HG03342 (cell line): ENCODE measurements around the gene FRRS1L.

Source experiments
- ATAC-seq: cut with Tn5 transposase; IDR thresholded peaks from one replicate; pipeline ENCODE4 v1.9.1; 2021; ENCODE audit warnings: mild to moderate bottlenecking, moderate library complexity; ENCODE audit not compliant: unreplicated experiment

The FRRS1L gene

DNA sequence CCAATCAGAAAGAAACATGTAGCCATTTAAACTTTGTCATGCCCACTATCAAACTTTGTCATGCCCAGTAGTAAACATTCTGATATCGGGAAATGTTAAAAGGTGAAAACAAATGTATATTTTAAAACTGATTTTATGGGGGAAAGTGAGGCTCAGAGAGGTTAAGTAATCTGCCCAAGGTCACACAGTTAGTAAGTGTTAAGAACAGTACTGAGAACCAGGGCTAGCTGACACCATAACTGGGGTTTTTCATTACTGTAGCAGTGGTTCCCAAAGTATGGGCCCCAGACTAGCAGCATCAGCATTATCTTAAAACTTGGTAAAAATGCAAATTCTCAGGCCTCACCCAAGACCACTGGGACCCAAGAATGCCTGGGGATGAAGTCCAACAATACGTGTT lies 9.9 kb upstream of the FRRS1L start:
- ATAC-seq, result no peak

DNA sequence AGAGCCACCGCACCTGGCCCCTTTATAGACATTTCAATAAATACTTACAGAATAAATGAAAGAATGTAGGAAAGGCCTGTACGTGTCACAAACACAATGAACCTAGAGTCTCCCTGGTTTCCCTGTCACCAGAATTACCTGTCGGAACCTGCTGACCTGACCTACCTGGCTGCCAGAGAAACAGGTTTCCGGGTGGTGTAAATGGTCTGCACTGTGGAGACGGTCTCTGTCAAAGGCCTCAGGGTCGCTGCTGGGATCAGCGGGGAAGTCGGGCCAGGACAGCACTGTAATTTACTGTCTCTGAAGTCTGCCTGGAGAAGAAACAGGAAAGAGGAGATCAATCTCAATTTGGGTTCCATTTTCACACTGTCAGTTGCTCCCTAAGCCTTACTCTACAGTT lies 9.3 kb upstream of the FRRS1L start:
- no peak for ATAC-seq

DNA sequence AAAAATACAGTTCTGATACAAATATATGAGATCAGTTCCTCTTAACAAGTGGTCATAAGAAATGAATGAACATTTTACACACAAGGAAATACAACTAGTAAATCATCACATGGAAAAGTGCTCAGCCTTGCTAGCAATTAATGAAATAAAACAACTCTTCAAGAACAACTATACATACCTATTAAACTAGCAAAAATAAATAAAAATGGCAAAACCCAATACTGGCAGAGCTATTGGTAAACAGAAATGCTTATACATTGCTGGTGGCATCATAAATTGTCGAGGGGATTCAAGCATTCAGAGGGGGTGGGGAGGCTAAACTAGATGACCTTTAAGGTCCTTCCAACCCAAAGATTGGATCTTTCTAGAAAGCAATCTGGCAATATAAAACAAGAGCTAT lies 5.9 kb upstream of the FRRS1L start:
- ATAC-seq, result no peak

DNA sequence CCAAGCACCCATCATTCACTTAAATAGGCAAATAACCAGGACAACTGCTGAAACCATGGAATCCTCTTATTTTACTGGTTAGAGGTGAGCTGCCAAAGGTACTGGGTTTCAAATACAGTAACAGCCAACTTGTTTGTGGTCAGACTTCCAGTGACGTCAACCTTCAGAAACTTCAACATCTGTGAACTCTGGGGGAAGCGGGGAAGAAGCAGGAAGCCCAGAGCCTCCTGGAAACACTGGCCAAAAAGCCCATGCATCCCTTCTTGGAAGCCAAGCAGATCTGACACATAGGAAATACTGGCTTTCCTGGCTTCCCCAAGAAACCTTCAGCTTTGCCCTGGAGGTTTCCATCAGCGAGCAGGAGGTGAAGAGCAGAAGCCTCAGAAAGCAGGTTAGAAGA lies 4.9 kb upstream of the FRRS1L start:
- no peak for ATAC-seq

DNA sequence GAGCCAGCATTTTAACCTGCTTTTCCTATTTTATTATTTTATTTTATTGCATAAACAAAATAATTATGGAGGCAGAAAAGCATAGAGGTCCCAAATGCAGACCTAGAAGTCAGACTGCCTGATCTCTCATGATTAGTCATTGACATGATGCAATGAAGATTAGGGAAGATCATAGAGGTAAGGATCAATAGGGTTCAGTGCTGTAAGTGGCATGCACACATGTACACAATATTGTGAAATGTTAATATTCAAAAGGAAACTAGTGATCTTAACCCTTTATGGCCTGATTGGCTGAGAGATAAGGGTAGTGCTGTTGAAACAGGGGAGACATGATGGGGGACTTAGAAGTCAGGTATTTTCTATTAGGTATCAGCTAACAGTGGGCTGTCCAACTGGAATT lies 1.1 kb upstream of the FRRS1L start:
- ATAC-seq, result no peak

DNA sequence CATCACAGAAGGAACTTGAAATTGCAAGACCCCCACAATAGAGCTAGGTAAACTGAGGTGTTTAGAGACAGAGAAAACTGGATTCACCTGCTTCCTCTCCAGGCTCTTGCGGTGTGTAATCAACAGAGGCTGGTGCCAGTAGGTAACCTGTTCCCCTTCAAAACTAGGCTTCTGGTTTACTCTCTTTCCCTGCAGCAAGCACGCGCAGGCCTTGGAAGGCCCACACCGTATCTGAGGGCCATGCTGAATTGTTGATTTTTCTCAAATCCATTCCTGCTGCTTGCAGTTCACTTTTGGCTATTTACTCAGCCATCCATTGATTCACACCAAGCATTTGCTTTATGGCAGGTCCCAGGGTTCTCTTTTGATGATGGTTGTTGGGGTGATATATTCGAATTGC lies 667 bp upstream of the FRRS1L start:
- ATAC-seq, result no peak

DNA sequence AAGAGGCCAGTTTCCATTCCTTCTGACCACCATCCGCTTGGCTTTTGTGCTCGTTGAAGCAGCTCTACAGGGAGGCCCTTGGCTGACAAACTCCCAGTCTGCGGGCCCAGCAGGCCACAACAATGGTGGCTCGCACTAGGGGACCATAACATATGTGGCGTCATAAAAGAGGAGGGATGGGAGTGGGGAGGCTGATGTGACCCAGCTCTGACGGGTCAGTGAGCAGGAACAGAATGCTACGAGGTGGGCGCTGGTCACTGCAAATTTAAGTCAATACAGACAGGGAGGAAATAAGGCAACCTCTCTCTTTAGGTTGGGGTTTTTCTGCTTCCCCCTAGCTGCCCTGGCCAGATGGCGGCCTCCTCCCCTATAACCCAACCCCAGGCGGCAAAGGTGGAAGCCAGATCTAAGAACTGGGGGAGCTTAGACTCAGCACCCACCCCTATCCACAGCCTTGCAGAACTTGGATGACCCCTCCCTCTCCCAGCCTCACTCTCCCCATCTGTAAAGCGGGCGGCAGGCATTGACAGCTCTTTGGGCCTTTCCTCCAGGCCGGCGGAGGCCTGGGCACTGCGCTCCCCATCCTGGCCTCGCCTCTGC lies 778 bp downstream of the FRRS1L start:
- no peak for ATAC-seq

DNA sequence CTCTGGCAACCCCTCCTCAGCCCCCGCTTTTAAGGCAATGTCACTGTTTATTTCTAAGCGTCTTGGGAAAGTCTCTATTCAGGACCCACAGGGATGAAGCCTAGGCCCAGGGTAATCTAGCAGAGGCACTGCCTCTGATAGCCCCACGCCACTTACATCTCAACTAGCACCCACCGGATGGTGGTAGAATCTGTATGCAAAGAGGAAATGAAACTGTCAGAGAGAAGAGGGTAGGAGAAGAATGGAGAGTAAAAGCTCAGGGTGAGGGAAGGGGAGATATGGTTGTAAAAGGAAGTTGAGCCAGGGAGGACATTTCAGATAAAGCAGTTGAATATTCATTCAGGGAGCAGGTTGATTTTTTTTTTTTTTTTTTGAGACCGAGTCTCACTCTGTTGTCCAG lies 3.0 kb downstream of the FRRS1L start:
- ATAC-seq, result peak; percentile 70

DNA sequence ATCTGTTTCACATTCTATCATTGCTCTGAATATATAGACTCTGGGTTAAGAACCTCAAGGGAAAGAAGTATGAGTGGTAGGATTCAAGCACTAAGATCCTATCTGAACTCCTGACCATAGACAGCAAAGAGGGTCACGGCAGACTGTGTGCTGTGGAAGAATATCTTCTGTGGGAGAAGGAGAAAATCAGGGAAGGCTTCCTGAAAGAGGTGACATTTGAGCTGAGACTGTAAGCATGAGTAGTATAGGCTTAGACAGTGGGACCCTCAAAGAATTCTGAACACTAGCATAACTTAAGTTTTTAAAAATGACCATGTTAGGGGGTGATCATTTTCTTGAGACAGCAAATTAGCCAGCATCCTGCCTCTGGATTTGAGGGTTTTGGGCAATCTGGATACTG lies 3.9 kb downstream of the FRRS1L start:
- no peak for ATAC-seq

DNA sequence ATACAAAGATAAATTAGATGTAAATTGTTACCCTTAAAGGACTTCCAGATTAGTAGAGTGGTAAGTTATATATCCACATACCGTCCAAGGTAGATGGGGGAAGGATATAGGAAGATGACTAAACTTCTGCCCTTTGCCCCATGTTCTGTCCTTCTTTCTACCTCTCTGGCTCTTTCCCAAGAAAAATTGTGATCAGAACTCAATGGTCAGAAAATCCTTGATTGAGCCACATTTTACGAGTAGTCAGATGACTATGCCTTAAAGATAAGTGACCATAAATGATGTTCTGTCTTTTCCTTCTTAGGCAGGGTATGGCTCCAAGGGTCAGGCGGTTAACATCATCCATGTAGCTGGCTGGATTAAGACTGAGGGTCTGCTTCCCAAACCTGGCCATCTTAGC lies 4.4 kb downstream of the FRRS1L start:
- ATAC-seq, result no peak

DNA sequence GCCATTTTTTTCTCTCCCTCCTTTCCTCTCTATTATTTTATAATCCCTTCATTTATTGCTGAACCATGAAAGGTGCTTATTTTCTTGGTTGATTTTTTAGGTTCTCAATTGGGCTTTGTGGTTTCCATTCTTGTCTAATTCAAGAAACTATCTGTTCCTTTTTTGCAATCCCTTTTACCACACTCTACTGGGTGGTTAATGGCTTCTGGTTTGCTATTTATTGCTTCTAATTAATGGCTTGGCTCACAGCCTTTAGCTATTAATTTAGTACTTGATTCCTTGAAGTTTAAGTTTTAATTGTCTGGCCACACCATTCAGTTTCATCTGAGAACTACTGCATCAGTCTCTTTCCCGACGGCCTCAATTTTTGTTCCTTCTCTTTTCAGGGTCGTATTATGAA lies 5.6 kb downstream of the FRRS1L start:
- no peak for ATAC-seq

DNA sequence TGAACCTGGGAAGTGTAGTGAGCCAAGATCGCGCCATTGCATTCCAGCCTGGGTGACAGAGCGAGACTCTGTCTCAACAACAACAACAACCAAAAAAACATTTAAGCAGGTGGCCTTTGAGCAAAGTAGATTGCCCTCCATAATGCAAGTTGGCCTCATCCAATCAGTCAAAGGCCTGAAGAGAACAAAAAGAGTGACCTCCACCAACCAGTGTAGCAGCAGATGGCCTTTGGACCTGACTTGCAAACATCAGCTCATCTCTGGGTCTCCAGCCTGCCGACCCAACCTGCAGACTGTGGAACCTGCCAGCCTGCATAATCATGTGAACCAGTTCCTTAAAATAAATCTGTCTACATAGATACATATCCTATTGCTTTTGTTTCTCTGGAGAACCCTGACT lies 7.5 kb downstream of the FRRS1L start:
- no peak for ATAC-seq

DNA sequence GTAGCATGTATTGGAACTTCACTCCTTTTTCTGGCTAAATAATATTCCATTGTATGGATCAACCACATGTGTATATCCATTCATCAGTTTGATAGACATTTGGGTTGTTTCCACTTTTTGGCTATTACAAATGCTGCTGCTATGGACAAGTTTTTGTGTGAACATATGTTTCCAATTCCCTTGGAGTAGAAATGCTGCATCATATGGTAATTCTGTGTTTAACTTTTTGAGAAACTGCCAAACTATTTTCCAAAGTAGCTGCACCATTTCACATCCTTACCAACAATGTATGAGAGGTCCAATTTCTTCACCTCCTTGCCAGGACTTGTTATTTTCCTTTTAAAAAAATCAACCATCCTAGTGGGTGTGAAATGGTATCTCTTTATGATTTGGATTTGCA lies 8.4 kb downstream of the FRRS1L start:
- no peak for ATAC-seq

DNA sequence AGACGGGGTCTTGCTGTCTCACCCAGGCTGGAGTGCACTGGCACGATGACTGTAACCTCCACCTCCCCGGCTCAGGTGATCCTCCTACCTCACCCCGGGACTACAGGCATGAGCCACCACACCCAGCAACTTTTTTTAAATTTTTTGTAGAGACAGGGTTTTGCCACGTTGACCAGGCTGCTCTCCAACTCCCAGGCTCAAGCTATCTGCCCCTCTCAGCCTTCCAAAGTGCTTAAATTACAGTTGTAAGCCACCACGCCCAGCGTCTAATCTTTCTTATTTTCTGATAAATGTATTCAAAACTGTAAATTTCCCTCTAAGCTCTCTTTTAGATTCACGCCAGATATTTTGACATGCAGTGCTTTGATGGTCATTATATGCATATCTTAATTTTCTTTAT lies 10.3 kb downstream of the FRRS1L start:
- no peak for ATAC-seq

DNA sequence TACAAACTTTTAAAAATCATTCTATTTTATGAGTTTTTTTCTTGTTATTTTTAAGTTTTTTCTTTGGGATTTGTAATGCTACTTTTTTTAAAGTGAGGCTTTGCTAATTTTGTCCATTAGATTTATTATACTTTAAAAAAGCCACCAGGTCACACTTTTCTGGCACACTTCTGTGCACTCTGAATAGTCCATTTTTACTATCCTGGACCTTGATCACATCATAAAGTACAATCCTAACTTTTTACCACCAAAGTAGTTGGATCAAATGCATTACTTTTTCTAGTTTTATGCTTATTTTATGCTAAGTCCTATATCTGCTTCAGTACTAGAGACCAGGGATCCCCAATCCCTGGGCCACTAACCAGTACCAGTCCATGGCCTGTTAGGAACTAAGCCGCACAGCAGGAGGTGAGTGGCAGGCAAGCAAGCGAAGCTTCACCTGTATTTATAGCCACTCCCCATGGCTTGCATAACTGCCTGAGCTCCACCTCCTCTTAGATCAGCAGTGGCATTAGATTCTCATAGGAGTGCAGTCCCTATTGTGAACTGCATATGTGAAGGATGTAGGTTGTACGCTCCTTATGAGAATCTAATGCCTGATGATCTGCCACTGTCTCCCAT lies 16.0 kb downstream of the FRRS1L start:
- ATAC-seq, result no peak

DNA sequence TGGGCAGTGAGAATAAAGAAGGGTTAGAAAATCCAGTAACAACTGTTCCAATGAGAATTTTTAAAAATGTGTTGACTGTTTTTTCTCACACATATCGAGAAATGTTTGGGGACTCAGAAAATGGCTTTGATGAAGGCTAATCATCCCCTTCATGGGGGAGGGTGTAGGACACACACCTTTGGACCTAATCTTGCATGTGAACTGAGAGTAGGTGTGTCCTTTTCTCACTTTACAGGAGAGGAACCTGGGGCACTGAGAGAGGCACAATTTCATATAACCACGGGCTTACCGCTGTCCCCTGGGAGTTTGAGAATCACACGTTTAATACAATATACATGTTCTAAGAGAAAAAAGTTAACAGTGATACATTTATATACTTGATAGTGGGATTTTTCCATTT lies 17.3 kb downstream of the FRRS1L start:
- no peak for ATAC-seq

DNA sequence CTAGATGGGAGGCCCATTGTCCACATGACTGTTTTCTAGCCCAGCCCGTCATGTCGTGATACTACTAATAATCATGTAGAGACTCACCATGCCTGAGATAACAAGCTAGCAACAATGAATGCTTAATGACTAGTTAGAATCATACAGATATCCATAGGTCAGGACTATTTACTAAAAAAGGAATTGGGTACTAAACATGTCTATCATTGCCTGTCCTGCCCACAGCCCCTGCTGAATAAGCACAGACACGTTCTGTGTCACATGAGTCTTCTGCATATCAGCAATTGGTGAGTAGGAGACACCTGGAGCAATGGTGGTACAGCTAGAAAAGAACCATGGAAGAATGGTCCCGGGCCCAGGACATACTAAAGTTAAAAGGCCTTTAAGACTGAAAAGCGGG lies 18.0 kb downstream of the FRRS1L start:
- no peak for ATAC-seq

DNA sequence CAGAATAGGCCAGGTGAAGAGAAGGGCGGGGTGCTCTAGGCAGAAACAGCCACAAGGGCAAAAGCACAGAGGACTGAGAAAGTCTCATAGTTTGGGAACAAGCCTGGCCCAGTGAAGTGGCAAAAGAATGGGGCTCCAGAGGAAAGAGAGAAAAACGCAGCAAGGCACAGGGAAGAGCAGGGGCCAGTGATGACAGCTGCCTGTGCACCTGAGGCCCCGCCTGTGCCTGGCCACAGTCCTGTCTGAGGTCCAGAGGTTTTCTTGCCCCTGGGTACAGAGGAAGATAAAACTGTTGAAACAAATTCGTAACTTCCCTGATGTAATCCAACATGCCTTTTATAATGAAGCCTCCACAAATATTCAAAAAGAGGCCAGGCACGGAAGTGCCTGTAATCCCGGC lies 22.0 kb downstream of the FRRS1L start:
- no peak for ATAC-seq

DNA sequence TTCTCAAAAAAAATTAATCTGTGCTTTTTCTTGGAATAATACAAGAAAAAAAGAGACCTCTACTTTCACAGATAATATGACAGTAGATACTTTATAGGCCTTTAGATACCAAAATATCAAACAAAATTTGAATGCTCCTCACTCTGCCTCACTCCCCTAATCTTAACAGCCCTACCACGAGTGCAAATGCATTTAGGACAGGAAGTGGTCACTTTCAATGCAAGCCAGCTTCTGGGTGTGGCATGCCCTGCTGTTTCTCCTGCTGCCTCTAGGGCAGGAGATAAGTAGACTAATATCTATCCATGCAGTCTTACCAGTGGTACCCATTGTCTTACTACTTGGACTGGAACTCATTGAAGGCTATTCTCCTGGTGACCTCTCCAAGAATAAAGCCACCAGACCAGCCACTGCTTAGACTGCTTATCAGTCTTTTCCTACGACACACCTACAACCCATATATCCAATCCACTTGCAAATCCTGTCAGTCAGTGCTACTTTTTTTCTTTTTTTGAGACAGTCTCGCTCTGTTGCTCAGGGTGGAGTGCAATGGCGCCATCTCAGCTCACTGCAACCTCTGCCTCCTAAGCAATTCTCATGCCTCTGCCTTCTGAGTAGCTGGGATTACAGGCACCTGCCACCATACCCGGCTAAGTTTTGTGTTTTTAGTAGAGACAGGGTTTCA lies 23.0 kb downstream of the FRRS1L start:
- peak; percentile 99 for ATAC-seq

DNA sequence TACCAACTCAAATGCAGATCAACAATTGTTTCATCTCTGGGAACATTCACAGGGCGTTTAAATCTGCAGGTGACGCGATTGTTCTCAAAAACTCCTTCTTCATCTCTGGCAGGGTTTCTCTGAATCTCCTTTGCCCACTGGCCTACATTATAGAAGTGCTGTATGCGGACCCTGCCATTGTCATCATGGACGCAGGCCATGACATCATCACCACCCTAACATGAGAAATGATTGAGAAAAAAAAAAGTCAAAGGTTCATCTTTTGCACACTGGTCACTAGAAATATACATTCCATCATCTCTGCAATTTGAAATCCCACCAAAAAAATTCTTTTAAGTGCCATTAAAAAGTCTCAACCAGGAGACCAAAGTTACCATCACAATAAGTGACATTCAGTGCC lies 25.7 kb downstream of the FRRS1L start:
- ATAC-seq, result no peak

DNA sequence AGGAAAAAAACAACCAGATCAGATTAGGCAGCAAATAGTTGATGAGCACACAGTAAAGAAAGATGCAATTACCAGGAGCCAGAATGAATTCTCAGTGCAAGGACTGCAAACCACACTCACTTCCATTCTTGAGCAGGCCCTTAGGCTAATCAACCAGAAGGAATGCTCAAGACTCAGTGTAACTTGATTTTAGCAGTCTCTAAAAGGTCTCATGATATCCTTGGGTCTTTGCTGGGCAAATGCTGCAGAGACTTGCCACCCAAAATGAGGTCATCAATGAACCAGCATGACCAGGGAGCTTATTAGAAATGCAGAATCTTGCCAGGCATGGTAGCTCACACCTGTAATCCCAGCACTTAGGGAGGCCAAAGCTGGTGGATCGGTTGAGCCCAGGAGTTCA lies 27.2 kb downstream of the FRRS1L start:
- ATAC-seq, result no peak

DNA sequence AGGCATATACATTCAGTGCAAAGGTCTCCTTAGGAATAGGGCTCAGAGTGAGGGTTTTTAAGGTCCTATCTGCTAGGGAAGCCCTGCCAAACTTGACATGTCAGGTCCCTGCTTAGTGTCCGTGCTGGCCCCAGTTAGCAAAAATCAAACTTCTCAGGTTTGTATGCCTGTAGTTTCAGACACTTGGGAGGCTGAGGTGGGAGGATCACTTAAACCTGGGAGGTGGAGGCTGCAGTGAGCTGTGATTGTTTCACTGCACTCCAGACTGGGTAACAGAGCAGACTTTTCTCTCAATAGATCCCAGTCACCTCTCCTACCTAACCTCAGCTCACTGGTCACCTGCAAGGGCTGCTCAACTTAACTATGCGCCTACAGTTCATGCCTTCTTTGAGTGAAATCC lies 28.6 kb downstream of the FRRS1L start:
- ATAC-seq, result no peak

DNA sequence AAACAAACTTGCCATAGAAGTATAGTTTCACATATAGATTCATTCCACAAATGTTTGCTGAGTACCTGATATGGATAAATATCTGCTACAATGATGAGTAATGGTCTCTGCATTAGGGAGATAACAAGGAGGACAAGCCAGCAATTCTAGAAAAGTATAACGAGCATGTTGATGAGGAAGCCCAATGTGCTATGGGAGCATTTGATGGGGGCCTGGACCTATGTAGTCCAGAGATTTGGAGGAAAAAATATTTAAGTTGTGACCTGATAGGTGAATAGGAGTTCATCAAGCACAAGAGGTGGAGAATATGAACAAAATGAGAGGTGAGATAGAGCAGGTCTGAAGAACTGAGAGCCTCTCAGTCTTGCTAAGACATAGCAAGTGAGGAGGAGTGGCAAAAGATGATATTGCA lies 32.9 kb downstream of the FRRS1L start:
- no peak for ATAC-seq
